Activated B cell treated with CpG ODN at 0.5 μM for 24 hours (primary cell): ENCODE results near the gene TECPR2. TPM values are rescaled to one million over a fixed set of nuclear protein-coding genes. Genes with fewer than 3 reads are reported as not detected.

ENCODE experiments used
- ATAC-seq: fragments of 200-7000 bp; cut with Tn5 transposase; one replicate; pipeline ENCODE4 v1.10.0; 2021; ENCODE audit warnings: low read depth, mild to moderate bottlenecking, moderate library complexity
- CTCF ChIA-PET: fragments of 350-600 bp; sonication (Branson Sonifier 250); formaldehyde crosslinking; loops from one replicate; lab custom pipeline; 2021; ENCODE audit warnings: antibody characterized with exemption; lab: Charles Lee
- POLR2A ChIA-PET: fragments of 350-600 bp; sonication (Branson Sonifier 250); formaldehyde crosslinking; loops from one replicate; lab custom pipeline; 2021; ENCODE audit warnings: antibody characterized with exemption; lab: Charles Lee
- DNase-seq: peaks from one replicate; pipeline ENCODE4 v3.0.0; 2022
- H3K27ac Mint-ChIP-seq: one replicate; pipeline ENCODE4 v1.8.0; 2020; ENCODE audit warnings: mixed read lengths
- H3K27me3 Mint-ChIP-seq: one replicate; pipeline ENCODE4 v1.8.0; 2021; ENCODE audit warnings: mixed read lengths
- H3K36me3 Mint-ChIP-seq: one replicate; pipeline ENCODE4 v1.8.0; 2021; ENCODE audit warnings: low read depth, mixed read lengths
- H3K4me1 Mint-ChIP-seq: one replicate; pipeline ENCODE4 v1.8.0; 2021; ENCODE audit warnings: mixed read lengths
- H3K4me3 Mint-ChIP-seq: one replicate; pipeline ENCODE4 v1.8.0; 2020; ENCODE audit warnings: mild to moderate bottlenecking, mixed read lengths
- H3K9me3 Mint-ChIP-seq: one replicate; pipeline ENCODE4 v1.8.0; 2020; ENCODE audit warnings: mixed read lengths
- intact Hi-C: fragments of 100-400 bp; cut with micrococcal nuclease; formaldehyde crosslinking; loops from one replicate; pipeline ENCODE4 v1.15.1; 2024
- total RNA-seq: library from RNA; stranded (reverse); gene quantifications from 2 replicates; pipeline ENCODE4 v1.2.3, GENCODE V29; 2022
- TF ChIP-seq, protein P1 (sequence below): fragments of 200-600 bp; IDR thresholded peaks from one replicate; pipeline ENCODE4 v1.8.0; 2022; ENCODE audit warnings: antibody characterized with exemption, mild to moderate bottlenecking

TECPR2 gene
- total RNA-seq, 1 donor from 2014 or later = 9.9 TPM

DNA sequence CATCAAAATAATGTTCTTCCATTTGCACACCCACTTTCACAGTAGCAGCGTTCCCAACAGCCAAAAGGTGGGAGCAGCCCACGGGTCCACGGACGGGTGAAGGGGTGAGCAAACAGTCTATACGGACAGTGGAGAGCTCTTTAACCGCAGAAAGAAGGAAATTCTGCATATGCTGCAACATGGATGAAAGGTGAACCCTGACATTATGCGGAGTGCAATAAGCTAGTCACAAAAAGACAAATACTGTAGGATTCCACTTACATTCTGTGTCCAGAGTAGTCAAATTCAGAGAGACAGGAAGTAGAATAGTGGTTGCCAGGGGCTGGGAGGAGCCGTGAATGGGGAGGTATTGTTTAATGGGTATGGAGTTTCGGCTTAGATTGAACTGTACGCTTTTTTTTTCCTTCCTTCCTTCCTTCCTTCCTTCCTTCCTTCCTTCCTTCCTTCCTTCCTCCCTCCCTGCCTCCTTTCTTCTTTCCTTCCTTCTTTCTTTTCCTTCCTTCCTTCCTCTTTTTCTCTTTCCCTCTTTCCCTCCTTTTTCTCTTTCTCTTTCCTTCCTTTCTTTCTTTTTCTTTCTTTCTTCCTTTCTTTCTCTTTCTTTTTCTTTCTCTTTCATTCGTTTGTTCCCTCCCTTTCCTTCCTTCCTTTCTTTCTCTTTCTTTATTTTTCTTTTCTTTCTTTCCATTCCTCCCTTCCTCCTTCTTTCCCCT, 162.6 kb downstream of the TECPR2 start:
- Mint-ChIP-seq H3K9me3 (no peaks in the 10 kb centered on the region), H3K27ac (peak overlapping the region; percentile 81), H3K4me1 (peaks cover 33% of the 10 kb centered on the region), H3K27me3 (no peaks in the 10 kb centered on the region), H3K4me3 (peak overlapping the region; percentile 91), H3K36me3 (no peaks in the 10 kb centered on the region)
- DNase-seq = no peak
- intact Hi-C loops = no loop called here
- ChIA-PET POLR2A (interaction anchor here (0.7 to 2.7 kb wide), 10 partner anchors 30 to 604 kb away, joined by 3 to 26 read pairs (median 4); partner anchors contain the start of genes CINP and TECPR2), CTCF (interaction anchor here (0.6 to 2.2 kb wide), 12 partner anchors 9 to 392 kb away, joined by 3 to 19 read pairs (median 4); no protein-coding TSS in a partner anchor)
- TF ChIP-seq, protein P1, sequence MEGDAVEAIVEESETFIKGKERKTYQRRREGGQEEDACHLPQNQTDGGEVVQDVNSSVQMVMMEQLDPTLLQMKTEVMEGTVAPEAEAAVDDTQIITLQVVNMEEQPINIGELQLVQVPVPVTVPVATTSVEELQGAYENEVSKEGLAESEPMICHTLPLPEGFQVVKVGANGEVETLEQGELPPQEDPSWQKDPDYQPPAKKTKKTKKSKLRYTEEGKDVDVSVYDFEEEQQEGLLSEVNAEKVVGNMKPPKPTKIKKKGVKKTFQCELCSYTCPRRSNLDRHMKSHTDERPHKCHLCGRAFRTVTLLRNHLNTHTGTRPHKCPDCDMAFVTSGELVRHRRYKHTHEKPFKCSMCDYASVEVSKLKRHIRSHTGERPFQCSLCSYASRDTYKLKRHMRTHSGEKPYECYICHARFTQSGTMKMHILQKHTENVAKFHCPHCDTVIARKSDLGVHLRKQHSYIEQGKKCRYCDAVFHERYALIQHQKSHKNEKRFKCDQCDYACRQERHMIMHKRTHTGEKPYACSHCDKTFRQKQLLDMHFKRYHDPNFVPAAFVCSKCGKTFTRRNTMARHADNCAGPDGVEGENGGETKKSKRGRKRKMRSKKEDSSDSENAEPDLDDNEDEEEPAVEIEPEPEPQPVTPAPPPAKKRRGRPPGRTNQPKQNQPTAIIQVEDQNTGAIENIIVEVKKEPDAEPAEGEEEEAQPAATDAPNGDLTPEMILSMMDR = no peak
- peak; percentile 27 for ATAC-seq

DNA sequence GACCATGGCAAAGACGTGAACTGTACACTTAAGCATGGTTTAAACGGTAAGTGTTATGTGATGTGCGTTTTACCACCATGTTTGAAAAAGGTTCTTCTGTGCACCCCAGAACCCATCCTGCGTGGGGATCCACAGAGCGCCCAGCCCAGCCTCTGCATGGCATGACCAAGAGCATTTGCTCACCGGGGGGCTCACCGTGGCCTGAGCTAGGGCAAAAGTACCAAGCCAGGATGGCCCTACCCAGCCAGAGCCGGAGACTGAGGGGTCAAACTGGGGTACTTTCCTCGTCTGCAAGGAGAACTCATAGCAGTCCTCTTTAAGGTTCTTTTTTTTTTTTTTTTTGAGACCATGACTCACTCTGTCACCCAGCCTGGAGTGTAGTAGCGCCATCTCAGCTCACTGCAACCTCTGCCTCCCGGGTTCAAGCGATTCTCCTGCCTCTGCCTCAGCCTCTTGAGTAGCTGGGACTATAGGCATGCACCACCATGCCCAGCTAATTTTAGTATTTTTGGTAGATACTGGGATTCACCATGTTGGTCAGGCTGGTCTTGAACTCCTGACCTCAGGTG, 163.3 kb downstream of the TECPR2 start:
- intact Hi-C loops = no loop called here
- no peak for DNase-seq
- H3K4me3 Mint-ChIP-seq = peak overlapping the region; percentile 91
- ChIA-PET POLR2A (interaction anchor here (0.7 to 2.7 kb wide), 4 partner anchors 40 to 164 kb away, joined by 3 to 18 read pairs (median 12); partner anchors contain the start of genes CINP and TECPR2), CTCF (interaction anchor here (1.5 to 1.8 kb wide), 2 partner anchors 11 to 168 kb away, joined by 8 to 19 read pairs; no protein-coding TSS in a partner anchor)
- no peak for ATAC-seq
- TF ChIP-seq, protein P1 = no peak
- H3K27ac Mint-ChIP-seq = peak overlapping the region; percentile 81
- H3K9me3 Mint-ChIP-seq = no peaks in the 10 kb centered on the region
- no peaks in the 10 kb centered on the region for H3K27me3 Mint-ChIP-seq
- no peaks in the 10 kb centered on the region for H3K36me3 Mint-ChIP-seq
- H3K4me1 Mint-ChIP-seq = peaks cover 40% of the 10 kb centered on the region

DNA sequence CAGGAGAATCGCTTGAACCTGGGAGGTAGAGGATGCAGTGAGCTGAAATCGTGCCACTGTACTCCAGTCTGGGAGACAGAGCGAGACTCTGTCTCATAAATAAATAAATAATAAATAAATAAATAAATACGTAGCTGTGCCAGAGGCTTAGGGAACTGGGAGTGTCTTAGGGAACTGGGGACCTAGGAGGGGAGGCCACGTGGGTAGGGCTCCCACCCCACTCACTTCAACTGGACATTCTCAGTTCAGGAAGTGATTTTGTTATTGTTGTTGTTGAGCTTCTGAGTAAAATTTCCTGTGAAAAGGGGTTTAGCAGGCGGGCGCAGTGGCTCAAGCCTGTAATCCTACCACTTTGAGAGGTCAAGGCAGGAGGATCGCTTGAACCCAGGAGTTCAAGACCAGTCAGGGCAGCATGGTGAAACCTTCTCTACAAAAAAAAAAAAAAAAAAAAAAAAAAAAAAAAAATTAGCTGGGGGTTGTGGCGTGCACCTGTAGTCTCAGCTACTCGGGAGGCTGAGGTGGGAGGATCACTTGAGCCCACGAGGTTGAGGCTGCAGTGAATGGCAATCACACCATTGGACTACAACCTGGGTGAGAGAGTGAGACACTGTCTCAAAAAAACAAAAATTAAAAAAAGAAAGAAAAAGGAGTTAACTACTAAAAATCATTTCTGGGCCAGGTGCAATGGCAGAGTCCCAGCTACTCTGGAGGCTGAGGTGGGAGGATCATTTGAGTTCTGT, 165.9 kb downstream of the TECPR2 start:
- ChIA-PET POLR2A (no interaction called here), CTCF (no interaction called here)
- intact Hi-C loops = no loop called here
- Mint-ChIP-seq H3K4me3 (no peak overlapping the region), H3K36me3 (no peaks in the 10 kb centered on the region), H3K27me3 (no peaks in the 10 kb centered on the region), H3K4me1 (peaks cover 48% of the 10 kb centered on the region), H3K27ac (peak overlapping the region; percentile 53), H3K9me3 (no peaks in the 10 kb centered on the region)
- TF ChIP-seq, protein P1 = no peak
- DNase-seq (no peak), ATAC-seq (no peak)

DNA sequence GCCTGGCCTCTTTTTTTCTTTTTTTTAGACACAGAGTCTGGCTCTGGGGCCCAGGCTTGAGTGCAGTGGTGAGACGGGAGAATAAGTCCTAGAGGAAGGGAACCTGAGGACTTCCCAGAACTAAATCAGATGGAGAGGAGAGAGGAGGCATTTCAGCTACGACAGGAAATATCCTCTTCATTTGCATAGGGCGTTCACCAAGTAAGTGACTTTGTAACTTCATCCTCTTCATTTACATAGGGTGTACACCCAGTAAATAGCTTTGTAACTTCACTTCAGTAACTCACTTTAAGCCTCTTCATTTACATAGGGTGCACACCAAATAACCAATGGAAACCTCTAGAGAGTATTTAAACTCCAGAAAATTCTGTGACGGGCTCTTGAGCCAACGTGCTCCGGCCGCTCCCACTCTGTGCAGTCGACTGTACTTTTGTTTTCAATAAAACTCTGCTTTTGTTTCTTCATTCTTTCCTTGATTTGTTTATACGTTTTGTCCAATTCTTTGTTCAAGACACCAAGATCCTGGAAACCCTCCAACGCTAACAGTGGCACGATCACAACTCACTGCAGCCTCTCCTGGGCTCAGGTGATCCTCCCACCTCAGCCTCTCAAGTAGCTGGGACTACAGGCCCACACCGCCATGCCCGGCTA, 168.2 kb downstream of the TECPR2 start:
- CTCF ChIA-PET = interaction anchor here (0.6 kb wide), 1 partner anchor 411 kb away, joined by 3 read pairs; no protein-coding TSS in a partner anchor
- peak overlapping the region; percentile 85 for H3K27ac Mint-ChIP-seq
- intact Hi-C loops = no loop called here

More for the DNA sequence above, 168.2 kb downstream of the TECPR2 start:
- Mint-ChIP-seq H3K9me3 (no peaks in the 10 kb centered on the region), H3K36me3 (no peaks in the 10 kb centered on the region), H3K4me3 (peak overlapping the region; percentile 68), H3K27me3 (no peaks in the 10 kb centered on the region), H3K4me1 (peaks cover 30% of the 10 kb centered on the region)
- ATAC-seq (peak; percentile 84), DNase-seq (no peak)
- POLR2A ChIA-PET = interaction anchor here (1.0 kb wide), 1 partner anchor 61 kb away, joined by 5 read pairs; no protein-coding TSS in a partner anchor
- TF ChIP-seq, protein P1 = no peak
